Retina (tissue), 1 donor: ENCODE data around the gene TMPO.
"Not testable (repeated sequence)": the region's sequence is repeated elsewhere in the genome, so short reads cannot be mapped to it uniquely, and the experiment has no call there.

ENCODE experiments used
- DNase-seq: peaks from one replicate; pipeline ENCODE4 v3.0.0-alpha.2; 2016

TMPO gene, protein sequence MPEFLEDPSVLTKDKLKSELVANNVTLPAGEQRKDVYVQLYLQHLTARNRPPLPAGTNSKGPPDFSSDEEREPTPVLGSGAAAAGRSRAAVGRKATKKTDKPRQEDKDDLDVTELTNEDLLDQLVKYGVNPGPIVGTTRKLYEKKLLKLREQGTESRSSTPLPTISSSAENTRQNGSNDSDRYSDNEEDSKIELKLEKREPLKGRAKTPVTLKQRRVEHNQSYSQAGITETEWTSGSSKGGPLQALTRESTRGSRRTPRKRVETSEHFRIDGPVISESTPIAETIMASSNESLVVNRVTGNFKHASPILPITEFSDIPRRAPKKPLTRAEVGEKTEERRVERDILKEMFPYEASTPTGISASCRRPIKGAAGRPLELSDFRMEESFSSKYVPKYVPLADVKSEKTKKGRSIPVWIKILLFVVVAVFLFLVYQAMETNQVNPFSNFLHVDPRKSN

DNA sequence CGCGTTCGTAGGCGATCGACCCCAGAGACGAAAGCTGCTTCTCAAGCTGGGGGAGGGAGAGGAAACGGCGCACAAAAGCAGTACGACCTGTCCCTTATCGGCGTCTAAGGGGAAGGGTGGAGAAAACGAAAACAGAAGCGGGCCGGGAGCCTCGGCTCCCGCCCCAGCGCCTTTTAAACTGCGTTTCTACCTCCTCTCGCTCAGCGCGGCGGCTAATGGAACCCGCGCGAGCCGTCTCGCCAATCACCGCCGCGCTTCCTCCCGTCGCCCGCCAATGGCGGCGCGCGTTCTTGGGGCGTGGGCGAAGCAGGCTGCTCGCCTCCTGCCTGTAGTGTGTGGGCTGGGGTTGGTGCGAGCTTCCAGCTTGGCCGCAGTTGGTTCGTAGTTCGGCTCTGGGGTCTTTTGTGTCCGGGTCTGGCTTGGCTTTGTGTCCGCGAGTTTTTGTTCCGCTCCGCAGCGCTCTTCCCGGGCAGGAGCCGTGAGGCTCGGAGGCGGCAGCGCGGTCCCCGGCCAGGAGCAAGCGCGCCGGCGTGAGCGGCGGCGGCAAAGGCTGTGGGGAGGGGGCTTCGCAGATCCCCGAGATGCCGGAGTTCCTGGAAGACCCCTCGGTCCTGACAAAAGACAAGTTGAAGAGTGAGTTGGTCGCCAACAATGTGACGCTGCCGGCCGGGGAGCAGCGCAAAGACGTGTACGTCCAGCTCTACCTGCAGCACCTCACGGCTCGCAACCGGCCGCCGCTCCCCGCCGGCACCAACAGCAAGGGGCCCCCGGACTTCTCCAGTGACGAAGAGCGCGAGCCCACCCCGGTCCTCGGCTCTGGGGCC lies at the start of gene TMPO:
Gene TMPO, plus strand, starts transcription at position 304 of the 824 bp plus-strand sequence. Its CDS starts 278 bp downstream, at position 582.
- DNase-seq: peak; percentile 100

DNA sequence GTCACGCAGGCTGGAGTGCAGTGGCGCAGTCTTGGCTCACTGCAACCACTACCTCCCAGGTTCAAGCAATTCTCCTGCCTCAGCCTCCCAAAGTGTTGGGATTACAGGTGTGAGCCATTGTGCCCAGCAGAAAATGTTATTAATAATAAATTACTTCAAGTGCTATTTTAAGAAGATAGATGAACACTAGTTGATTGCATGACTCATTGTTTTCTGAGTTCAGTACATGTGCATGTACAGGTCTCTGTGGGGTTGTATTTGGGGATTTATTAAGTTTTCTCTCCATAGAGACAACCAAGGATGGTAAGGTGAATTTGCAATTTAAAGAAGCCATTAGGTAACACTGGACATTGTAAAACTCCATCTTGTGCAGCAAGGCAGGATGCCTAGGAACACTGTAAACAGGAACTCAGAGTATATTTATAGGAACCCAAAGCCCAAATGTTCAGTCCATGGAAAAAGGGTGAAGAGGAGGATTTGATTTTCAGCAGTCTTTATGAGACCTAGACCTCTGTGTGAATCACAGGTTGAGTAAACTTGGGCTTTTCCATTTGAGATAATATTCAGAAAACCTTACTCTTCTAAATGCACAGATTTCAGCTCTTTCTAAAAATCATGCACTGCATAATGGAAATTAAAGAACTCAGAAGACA lies 49.3 kb upstream of the TMPO start:
- DNase-seq: no peak

DNA sequence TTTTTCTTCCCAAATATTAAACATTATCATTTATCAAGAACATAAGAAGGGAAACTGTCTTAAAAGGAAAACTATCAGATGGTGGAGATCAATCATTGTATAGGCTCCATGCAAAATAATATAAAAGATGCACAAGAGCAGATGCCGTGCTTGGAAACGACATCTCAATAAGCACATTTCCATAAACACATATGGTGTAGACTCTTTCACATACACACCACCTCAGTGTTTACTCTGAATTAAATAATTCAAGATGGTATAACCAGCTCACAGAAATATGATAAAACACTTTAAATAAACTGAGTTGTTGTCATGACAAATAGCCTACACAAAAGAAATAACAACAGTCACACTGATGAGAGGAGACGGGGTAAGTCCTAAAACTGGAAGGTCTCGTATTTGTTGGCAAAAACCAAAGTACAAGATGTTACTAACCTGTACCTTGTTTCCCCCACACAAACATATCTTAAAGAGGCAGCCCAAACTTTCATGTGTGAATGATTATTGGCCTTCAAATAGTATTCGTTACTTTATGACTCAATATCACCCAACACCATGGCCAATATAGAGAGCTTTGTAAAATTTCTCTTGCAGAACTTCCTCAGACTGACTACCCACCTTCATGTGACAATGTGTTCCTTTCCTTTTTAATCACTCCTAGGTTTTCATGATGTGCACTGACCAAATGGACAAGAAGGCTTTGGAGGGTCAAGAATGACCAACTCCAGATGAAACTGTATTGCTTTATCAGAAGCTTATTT lies 48.6 kb upstream of the TMPO start:
- DNase-seq: no peak

DNA sequence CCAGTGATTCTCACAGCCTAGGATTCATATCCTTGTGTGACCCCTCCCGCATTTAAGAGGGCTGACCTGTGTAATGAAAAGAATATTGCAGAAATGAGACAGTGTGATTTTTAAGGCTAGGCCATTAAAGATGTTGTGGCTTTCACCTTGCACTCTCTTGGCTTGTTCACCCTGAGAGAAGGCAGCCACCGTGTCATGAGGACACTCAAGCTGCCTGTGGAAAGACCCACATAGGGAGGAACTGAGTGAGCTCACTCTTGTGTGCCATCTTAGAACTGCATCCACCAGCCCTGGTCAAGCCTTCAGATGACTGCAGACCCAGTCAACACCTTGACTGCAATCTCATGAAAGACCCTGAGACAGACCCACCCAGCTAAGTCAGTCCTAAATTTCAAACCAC lies 46.3 kb upstream of the TMPO start:
- DNase-seq: no peak

DNA sequence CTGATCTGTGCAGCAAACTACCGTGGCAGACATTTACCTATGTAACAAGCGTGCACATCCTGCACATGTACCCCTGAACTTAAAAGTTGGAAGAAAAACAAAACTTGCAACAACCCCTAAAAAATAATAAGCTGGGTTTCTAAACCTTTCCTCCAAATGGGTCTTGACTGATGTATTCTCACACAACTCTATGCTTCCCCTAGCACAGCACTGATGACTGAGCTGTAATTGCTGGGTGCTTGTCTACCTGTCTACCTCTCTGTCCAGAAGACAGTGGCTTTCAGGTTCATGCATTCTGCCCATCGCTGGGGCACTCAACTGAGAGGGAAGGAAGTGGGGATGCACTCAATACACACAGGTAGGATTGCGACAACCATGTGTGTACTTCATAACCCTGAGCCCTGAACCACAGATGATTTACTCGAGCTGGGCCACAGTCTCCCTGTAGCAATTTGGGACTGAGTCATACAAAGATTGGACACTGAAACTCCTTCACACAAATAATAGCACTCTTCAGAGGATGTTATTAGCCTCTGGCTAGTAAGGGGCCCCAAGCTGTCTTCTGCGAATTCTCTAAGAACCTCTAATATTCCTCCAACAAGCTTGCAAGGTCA lies 44.8 kb upstream of the TMPO start:
- DNase-seq: no peak

DNA sequence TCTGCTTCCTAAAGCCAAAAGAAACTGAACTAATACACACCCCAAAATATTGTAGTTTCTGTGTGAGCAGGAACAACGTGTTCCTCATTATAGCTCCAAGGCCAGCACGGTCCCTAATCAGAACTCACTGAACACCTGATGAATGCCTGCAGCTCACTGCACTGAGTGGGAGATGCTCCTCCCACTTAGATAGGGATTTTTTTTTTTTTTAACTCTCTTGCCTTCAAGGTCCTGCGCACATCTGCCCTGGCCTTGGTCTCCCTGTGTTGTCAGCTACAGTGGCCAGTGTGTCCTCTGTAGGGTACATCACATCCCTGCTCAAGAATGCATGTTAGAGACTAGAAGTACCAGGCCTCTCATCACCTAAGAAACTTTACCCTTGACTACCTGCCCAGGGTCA lies 44.3 kb upstream of the TMPO start:
- no peak for DNase-seq

DNA sequence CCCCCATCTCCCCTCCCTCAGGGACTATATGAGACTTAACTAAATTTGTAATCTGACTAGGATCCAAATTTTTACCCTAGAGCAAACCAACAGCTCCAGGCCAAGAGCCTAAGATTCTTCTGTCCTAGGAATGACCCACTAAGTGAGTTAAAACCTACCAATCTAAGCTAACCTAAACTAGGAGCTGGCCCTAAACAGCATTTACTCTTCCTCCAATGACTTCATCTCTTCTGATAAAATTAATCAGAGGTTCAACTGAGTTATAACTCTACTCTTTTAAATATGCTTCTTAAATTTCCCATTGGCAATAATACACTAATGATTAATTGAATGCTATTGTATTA lies 39.9 kb upstream of the TMPO start:
- DNase-seq: no peak

DNA sequence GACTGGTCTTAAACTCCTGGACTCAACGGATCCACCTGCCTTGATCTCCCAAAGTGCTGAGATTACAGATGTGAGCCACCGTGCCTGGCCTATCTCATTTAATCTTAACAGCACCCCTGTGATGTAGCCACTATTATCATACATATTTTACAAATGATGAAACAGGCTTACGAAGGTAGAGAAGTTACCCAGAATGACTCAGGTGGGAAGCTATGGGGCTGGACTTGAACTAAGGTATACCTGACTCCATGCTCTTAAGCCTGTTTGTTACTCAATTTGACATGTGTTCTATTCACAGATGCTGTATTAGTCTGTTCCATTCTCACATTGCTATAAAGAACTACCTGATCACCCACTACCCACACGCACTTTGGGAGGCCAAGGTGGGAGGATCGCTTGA lies 36.8 kb upstream of the TMPO start:
- DNase-seq: no peak

DNA sequence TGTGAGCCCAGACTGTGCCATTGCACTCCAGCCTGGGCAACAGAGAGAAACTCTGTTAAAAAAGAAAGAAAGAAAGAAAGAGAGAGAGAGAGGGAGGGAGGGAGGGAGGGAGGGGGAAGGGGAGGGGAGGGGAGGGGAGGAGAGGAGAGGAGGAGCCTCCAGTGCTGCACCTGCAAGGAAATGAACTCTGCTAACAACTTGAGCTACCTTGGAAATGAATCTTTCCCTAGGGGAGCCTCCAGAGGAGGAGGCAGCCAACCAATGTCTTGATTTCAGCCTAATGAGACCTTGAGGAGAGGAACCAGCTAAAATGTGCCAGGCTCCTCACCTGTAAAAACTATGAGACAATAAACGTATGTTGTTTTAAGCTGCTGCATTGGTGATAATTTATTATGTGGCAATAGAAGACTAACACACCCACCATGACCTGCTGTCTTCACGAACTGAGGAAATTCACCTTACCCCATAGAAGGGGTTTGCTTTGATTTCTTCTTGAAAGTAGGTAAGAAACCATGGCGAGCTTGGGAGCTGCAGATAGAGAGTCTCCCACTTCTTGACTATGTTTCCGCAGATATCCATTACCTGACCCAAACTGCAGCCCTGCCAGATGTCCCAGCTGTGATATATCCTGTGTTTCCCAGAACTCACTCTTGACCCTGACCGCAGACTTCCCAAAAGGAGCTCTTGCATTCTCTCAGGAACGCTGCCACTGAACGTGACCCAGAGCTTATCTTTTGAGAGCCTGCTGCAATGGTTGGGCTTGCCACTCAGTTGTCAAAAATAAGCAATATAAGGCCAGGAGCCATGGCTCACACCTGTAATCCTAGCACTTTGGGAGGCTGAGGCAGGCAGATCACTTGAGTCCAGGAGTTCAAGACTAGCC lies 31.5 kb upstream of the TMPO start:
- DNase-seq: no peak

DNA sequence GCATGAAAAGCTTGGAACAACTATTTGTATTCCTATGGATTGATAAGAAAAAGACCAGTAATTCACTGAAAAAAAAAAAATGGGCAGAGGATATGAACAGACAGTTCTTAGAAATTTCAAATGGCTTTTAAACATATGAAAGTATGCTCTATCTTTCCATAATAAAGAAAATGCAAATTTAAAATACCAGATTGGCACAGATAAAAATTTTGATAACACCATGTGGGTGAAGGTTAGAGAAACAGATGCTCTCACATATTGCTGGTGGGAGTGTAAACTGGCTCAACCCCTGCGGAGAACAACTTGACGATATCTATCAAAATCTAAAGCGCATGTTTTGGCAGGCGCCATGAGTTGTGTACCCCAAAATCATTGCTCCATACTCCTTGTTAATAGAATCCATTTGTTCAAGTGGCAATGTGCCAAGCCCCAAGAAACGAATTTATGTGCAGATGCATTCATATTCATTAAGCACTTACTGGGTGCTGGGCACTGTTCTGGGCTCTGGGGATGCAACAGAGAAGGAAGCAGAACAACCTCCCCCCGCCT lies 29.5 kb upstream of the TMPO start:
- DNase-seq: no peak

DNA sequence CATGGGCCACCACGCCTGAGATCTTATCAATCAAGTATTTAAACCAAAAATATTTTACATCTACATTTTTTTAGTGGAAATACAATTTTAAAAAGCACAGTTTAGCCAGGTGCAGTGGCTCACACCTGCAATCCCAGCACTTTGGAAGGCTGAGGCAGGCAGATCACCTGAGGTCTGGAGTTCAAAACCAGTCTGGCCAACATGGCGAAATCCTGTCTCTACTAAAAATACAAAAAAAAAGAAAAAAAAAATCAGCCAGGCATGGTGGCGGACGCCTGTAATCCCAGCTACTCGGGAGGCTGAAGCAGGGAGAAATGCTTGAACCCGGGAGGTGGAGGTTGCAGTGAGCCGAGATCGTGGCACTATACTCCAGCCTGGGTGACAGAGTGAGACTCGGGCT lies 27.0 kb upstream of the TMPO start:
- DNase-seq: not testable (repeated sequence)

DNA sequence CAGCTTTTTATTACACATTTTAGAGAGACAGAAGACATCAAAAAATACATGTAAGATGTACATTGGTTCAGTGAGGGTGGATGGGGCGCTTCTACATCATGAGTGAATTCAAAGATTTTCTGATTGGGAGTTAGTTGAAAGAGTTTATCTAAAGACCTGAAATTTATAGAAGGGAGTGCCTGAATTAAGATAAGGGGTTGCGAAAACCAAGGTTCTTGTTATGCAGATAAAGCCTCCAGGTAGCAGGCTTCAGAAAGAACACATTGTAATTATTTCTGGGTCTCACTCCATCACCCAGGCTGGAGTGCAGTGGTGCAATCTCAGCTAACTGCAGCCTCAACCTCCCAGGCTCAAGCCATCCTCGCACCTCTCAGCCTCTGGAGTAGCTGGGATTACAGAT lies 26.2 kb upstream of the TMPO start:
- no peak for DNase-seq

DNA sequence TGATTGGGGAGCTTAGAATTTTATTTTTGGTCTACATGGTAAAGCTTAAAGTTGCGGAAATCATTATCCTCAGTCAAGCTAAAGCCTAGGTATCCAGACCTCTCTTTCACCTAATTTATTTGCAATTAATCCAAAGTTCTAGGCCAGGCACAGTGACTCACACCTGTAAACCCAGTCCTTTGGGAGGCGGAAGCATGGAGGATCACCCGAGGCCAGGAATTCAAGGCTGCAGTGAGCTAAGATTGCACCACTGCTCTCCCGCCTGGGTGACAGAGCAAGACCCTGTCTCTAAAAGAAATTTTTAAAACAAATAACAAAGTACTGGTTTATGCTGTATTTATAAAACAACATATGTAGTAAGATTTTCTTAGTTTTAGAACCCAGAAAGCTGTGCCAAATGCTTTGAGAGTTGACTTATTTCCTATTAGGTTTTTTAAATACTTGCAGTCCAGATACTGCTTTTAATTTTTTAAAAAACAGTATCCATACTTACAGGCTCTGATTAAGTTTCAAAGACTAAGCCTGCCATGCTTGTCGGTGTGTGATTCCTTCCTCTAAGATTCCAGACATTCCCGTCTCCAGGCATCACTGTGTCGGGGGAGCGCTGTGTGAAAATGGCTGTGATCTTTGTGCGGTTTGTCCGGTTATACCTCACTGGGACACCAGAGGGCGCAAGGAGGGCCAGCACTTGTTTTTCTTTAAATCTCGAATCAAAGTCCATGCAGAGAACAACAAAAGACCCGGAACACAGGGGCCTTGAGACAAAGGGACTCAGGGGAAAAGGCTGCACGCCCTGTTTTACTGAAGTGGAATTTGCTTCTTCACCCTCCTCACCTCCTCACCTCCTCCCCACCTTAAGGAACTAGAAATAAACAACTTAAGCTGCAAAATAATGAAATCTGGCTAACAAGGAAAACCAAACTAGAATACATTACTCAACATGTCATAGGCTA lies 24.6 kb upstream of the TMPO start:
- DNase-seq: peak; percentile 99

DNA sequence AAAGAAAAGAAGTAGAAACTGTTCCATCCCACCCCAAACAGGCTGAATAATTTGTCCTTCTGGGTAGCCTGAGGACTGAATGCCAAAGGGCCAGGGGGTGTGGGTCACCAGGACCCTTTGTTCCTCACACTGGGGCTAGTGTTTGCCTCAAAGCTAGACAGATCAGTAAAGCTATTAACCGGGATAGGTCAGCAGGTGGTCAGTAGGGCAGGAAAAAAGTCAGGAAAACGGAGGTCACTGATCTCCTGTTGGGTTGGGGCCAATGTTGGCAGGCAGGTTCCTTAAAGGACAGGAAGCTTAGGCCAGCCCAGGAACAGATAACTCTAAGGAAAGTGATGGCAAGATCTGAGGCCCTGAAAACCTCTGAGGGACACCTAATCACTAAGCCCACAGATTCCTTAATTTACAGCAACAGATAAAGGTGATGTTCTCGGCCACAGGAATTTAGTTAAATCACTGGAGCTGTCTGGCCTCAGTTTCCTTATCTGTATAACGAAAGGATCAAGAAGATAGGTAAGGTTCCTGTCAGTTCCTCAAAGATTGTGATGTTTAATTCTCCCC lies 22.7 kb upstream of the TMPO start:
- no peak for DNase-seq

DNA sequence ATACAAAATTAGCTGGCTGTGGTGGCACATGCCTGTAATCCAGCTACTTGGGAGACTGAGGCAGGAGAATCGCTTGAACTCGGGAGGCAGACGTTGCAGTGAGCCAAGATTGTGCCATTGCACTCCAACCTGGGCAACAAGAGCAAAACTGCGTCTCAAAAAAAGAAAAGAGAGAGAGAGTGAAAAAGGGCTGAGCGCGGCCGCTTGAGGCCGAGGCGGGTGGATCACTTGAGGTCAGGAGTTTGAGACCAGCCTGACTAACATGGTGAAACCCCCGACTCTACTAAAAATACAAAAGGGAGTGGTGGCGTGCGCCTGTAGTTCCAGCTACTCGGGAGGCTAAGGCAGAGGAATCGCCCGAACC lies 14.1 kb upstream of the TMPO start:
- not testable (repeated sequence) for DNase-seq

DNA sequence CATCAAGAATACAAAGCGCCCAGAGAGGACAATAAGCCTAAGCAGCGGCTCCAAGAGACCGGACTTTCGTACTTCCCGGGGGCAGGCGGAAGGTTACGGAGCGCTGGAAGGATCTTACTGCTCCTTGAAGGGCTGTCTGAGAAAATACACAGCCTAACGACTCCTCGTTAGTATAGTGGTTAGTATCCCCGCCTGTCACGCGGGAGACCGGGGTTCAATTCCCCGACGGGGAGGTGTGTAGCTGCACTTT lies 12.1 kb upstream of the TMPO start:
- no peak for DNase-seq

DNA sequence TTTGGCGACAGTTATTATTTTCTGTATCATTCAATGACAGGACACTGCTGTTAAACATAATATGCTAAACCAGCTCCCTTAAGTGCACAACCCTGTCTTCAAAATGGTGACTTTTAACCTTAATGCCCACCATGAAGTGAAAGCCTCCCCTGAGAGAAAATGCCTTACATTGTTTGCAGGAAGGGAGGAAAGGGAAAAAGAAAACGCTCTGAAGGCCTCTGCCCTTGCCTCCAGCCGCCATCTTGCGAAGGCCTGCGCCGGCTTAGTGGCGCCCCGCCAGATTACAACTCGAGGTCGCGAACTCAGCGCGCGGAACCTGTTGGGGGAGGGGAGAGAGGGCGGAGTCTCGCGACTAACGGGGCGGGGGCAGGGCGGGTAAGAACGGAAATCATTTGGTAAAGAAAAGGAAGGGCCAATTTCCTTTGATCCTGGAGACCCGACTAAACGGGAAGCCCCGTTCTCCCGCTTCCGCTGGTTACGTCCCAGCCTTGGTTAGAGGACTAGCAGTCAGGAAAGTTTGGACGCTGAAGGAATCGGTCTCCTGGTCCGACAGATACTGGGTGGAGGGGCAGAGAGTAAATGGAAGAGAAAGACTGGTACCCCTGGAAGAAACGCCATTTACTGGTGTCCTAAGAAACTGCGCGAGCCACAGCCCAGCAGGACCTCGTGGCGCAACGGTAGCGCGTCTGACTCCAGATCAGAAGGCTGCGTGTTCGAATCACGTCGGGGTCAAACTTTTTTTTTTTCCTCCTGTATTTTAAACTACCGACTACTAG lies 11.6 kb upstream of the TMPO start:
- peak; percentile 97 for DNase-seq

DNA sequence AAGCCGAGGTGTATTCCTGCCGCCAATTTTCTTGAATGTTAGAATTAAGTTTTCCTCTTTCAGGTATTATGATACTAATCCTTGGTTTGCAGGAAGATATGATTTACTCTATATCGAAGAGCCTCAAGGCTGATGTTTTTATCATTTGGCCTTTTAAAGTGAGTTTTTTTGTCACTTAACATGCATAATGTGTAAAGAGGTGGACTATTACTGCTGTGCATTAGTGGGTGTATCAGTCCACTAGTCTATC lies 11.1 kb upstream of the TMPO start:
- DNase-seq: no peak

DNA sequence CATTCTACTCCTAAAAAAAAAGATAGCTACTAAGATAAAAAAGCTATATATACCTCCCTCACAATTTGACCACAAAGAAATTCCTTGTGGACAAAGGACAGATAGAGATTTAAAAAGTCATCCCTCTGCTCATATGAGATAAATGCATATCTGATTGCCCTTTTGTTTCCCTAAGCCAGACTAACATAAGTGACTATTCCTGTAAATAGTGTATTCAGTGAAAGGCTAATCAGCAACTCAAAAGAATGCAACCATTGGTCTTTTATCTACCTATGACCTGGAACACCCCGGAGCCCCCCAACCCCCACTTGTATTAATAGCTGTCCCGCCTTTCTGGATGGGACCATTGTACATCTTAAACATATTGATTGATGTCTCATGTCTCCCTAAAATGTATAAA lies 6.3 kb upstream of the TMPO start:
- DNase-seq: no peak
